ENCODE results near the gene ISOC2.
A peak's percentile ranks its signal among the peaks of the same experiment; 100 is the strongest.

ISOC2 gene

DNA sequence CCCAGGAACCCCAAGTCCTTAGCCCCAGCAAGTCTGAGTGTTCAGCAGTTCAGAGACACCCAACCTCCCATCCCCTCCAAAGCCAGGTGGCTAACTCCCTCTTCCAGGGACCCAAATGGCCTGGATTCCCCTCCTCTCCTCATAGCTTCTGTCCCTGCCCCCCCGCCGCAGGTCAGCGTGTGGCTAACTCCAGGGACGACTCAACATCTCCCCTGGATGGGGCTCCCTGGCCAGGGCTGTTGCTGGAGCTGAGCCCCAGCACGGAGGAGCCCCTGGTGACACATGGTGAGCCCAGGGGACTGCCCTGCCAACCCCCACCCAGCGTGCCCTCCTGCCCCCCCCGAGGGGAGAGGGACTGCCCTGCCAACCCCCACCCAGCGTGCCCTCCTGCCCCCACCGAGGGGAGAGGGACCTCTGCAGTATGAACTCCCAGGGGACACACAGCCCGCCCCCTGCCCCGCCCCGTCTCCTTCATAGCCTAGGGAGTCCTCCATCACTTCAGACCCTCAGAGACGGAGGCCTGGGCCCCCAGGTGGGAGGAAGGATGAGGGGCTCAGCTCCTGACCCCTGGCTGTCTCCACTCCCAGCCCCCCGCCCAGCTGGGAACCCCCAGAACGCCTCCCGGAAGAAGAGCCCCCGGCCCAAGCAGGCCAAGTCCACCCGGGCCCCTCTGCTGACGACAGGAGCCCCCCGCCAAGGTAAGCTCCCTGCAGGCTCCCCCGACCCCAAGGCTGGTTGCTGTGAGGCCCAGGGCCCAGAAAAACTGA, 28.5 kb upstream of the ISOC2 start:
- DNase-seq, result no peak

DNA sequence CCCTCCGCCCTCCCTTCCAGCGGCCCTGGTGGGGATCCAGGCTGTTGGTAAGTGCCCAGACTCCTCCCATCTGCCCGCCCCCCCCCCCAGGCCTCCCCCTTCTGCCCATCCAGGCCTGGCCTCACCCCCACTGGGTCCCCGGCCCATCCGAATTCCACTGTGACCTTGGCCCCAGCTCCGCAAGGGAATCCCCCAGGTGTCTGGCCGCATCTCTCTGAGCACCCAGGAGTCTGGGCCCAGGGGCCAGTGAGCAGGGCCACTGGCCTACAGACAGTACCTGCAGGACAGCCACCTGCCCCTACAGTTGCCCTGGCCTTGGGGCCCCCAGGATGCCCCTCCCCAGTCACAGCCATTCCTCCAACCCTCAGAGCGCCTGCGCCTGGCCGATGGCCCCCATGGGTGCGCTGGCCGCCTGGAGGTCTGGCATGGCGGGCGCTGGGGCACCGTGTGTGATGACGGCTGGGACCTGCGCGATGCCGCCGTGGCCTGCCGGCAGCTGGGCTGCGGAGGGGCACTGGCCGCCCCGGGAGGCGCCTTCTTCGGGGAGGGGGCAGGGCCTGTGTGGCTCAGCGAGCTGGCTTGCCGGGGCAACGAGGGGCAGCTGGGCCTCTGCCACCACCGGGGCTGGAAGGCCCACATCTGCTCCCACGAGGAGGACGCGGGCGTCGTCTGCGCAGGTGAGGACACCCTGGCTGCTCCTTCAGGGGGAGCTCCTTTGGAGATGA, 27.7 kb upstream of the ISOC2 start:
- DNase-seq, result no peak

DNA sequence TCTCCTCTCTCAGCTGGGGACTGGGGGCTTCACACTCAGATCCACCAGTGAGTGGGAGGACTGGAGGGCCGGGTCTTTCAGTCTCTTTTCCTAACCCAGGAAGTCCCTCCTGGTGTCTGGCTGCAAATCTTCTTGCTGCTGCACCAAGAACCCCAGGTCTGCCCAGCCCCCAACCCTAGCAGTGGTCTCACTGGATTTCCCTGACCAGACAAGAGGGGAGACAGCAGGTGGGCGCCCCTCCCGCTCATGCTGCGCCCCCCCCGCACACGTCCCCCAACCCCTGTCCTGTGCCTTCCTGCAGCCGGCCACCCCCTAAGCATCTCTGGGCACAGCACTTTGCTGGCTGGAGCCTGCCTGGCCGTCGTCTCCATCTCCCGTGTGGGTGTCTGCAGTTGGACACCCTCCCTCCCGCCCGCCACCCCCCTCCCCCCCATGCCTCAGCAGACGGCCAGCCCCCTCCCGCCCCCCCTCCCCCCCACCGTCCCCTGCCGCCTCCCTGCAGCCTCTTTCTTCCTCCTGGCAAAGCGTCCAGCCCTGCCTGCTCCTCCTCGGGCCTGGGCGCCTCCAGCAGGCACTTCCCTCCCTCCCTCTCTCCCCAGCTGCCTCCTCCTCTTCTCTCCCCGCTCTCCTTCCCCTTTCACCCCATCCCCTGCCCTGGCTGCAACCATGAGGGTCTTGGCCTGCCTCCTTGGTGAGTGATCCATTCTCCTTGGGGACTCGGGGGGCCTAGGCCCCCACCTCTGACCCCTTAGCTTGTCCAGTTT, 26.7 kb upstream of the ISOC2 start, which contains the start of gene SSC5D:
SSC5D (plus strand) TSS at position 513 of the 764 bp plus-strand sequence; CDS start at position 667, 154 bp downstream.
- DNase-seq, result no peak

DNA sequence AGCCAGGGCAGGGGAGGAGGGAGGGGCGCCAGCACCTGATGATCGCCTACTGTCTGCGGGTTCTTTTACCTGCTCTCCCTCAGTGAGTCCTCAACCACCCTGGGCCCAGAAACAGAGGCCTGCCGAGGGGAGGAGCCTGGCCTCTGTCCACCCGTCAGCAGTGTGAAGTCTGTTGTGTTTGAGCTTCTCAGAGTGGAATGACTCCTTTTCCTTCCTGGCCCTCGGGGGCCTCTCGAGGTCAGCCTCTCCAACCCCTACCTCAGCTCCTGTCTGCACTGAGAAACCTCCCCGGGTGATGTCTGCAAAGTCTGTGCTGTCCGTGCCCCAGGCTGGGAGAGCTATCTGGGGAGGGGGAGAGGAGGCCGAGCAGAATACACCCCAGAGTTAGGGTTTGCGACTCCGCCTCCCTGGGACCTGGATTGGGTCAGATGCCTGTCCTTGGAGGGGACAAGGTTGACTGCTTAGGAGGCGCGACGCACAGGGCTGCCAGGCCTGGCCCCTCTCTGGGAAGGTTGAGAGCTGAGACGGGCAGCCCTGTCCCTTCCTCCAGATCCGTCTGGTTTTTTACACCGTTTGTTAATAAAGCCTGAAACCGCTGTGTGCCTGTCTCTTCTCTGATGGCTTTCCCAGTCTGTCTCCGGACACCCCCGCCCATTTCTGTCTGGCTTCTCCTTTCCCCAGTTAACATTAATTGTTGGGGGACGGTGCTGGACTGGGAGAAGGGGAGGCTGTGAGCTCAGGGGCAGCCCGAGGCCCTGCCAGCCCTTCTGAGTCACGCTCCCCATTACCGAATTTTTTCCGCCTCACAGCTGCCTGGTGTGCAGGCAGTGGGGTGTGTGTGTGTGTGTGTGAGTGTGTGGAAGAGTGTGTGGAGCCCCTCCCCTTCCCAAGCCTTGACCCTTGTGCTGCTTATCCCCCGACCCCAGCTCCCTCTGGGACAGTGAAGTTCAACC, 25.8 kb upstream of the ISOC2 start:
- peak in 1 of 2 experiments; percentile 2 for DNase-seq

DNA sequence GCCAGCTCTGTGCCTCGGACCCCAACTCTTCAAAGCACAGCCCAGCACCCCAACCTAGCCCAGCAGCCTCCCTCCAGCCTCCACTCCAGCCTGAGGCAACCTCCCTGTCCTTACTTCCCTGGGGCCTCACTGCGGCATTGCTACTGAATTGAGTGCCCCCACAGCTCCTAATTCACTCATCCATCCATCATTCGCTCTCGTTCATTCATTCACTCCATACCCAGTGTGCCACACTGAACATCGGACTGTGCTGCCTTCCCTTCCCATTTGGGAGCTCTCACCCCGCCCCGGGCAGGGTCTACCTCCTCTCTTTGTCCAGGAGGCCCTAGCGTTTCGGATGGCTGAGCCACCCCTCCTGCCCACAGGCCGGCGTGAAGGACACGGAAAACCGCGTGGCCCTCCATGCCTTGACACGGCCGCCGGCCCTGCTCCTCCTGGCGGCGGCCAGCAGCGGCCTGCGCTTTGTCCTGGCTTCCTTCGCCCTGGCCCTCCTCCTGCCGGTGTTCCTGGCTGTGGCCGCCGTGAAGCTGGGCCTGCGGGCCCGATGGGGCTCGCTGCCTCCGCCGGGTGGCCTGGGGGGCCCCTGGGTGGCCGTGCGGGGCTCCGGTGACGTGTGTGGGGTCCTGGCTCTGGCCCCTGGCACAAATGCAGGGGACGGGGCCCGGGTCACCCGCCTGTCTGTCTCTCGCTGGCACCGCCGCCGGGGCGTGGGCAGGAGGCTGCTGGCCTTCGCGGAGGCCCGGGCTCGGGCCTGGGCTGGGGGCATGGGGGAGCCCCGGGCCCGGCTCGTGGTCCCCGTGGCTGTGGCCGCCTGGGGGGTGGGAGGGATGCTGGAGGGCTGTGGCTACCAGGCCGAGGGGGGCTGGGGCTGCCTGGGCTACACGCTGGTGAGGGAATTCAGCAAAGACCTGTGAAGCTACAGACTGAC, 24.9 kb upstream of the ISOC2 start:
- no peak for DNase-seq

DNA sequence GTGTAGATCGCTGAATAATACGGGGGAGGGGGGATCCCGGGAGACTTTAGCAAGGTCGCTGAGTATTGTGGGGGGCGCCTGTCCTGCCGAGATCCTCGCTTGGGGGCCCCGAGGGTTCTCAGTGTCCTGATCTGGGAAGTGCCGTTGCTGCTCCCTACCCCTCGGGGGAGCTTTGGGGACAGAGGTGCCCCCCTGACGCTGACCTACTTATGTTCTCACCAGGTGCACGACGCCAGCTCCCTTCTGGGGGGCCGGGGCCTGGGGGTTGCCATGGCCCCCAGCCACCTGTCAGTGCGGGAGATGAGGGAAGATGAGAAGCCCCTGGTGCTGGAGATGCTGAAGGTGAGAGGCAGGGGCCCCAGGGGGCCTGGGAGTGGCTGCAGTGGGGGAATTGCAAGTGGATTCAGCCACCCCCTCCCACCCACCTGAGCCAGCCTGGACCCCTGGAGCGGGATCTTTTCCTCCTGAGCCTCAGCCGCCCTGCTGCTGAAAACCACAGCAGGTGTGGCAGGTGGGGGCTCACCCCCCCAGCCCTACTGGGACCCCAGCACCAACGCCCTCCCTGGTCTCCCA, 24.1 kb upstream of the ISOC2 start:
- no peak for DNase-seq

DNA sequence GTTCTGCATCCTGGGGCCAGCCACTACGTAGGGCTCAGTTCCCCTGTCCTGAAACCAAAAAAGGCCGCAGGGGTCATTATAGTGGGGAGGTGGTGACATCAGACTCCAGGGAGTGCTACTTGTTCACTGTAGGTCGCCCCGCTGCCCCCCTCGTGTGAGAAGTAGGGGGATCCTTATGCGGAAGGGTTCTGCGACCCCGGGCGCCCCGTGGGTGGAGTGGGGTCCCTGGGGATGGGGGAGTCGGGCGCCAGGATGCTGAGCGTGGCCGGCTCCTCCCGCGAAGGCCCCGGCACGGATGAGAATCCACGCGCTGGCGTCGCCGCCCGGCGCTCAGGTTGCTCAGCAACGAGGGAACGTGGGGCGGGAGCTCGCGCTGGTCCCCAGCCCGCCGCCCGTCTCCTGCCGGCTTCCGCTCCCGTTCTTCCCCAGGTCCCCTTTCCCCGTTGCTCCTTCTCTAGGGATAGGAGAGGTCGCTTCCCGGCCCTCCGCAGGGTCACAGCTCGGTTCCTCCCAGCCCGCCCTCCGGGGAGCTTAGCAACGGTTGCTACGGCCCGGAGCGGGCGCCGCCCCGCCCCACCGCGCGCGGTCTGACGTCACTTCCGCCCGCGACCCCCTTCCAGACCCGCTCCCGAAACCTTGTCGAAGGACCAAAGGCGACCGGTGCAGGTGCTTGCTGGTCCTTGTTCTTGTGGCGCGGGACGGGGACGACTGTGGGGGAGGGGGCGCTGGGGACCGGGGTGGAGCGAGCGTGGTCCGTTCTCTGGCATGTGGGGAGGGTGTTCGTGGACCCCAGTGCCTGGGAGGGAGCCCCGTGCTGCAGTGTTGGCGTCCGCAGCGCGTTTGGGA, 23.4 kb upstream of the ISOC2 start, which contains the start of gene NAT14:
NAT14 (plus strand) TSS at position 596 of the 846 bp plus-strand sequence. CDS start 521 bp downstream, outside the sequence.
- DNase-seq, result no peak

DNA sequence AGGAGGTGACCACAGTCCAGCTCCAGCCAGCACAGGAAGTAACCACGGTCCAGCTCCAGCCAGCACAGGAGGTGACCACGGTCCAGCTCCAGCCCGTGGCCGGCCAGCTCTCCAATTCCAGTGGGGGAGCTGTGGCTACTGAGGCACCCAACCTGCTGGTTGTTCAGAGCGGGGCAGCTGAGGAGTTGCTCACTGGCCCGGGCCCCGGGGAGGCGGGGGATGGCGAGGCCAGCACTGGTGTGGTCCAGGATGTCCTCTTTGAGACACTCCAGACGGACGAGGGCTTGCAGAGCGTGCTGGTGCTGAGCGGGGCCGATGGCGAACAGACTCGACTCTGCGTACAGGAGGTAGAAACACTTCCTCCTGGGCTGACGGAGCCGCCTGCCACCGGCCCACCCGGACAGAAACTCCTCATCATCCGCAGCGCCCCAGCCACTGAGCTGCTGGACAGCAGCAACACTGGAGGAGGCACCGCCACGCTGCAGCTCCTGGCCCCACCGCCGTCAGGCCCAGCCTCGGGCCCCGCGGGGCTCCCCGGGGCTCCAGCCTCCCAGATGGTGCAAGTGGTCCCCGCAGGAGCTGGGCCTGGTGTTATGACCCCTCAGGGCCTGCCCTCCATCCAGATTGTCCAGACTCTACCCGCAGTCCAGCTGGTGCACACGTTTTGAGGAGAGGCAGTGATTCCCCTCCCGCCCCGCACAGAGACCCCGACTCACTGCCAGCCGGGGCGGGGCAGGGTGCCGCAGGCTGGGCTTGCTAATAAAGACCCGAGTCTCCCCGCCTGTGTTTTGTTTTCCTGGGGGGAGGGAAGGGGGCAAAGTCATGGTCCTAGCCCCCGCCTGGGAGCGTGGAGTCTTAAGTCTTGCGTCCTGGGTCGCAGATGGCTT, 22.5 kb upstream of the ISOC2 start:
- no peak for DNase-seq

DNA sequence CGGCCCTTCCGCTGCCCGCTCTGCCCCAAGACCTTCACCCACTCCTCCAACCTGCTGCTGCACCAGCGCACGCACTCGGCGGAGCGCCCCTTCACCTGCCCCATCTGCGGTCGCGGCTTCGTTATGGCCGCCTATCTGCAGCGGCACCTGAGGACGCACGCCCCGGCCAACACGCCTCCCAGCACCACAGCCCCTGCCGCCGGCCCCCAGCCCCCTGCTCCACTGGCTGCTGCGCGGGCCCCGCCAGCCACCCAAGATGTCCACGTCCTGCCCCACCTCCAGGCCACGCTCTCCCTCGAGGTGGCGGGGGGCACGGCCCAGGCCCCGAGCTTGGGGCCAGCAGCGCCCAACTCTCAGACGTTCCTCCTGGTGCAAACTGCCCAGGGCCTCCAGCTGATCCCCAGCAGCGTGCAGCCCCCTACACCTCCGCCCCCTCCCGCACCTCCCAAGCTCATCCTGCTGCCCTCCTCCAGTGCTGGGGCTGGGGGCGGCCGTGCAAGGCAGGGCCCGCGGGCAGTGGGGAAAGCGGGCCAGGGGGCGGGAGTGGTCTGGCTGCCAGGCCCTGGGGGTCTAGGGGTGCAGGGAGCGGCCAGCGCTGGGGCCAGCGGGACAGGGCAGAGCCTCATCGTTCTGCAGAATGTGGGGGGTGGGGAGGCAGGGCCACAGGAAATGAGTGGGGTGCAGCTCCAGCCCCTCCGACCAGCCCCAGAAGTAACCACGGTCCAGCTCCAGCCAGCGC, 21.7 kb upstream of the ISOC2 start:
- DNase-seq, result no peak

DNA sequence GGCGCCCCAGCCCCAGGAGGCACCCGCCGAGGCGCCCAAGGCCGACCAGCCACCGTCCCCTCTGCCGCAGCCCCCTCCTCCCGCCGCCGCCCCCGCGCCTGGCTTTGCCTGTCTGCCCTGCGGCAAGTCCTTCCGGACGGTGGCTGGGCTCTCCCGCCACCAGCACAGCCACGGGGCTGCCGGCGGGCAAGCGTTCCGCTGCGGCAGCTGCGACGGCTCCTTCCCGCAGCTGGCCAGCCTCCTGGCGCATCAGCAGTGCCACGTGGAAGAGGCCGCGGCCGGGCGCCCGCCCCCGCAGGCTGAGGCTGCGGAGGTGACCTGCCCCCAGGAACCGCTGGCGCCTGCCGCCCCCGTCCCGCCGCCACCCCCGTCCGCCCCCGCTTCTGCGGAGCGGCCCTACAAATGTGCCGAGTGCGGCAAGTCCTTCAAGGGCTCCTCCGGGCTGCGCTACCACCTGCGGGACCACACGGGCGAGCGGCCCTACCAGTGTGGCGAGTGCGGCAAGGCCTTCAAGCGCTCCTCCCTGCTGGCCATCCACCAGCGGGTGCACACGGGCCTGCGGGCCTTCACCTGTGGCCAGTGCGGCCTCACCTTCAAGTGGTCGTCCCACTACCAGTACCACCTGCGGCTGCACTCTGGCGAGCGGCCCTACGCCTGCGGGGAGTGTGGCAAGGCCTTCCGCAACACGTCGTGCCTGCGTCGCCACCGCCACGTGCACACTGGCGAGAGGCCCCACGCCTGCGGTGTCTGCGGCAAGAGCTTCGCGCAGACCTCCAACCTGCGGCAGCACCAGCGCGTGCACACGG, 20.9 kb upstream of the ISOC2 start:
- no peak for DNase-seq

DNA sequence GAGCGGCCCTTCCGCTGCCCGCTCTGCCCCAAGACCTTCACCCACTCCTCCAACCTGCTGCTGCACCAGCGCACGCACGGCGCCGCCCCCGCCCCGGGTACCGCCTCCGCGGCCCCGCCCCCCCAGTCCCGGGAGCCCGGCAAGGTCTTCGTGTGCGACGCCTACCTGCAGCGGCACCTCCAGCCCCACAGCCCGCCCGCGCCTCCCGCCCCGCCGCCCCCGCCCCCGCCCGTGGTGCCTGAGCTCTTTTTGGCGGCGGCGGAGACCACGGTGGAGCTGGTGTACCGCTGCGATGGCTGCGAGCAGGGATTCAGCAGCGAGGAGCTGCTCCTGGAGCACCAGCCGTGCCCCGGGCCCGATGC, 20.3 kb upstream of the ISOC2 start:
- no peak for DNase-seq

DNA sequence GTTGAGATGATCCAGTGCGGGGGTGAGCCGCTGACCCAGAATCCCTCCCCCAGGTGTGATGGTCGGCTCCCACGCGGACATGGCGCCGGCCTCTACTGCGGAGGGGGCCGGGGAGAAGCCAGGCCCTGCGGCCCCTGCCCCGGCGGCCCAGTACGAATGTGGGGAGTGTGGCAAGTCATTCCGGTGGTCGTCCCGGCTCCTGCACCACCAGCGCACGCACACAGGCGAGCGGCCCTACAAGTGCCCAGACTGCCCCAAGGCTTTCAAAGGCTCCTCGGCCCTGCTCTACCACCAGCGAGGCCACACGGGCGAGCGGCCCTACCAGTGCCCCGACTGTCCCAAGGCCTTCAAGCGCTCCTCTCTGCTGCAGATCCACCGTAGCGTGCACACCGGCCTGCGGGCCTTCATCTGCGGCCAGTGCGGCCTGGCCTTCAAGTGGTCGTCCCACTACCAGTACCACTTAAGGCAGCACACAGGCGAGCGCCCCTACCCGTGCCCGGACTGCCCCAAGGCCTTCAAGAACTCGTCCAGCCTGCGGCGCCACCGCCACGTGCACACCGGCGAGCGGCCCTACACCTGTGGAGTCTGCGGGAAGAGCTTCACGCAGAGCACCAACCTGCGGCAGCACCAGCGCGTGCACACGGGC, 19.8 kb upstream of the ISOC2 start:
- DNase-seq, result no peak

DNA sequence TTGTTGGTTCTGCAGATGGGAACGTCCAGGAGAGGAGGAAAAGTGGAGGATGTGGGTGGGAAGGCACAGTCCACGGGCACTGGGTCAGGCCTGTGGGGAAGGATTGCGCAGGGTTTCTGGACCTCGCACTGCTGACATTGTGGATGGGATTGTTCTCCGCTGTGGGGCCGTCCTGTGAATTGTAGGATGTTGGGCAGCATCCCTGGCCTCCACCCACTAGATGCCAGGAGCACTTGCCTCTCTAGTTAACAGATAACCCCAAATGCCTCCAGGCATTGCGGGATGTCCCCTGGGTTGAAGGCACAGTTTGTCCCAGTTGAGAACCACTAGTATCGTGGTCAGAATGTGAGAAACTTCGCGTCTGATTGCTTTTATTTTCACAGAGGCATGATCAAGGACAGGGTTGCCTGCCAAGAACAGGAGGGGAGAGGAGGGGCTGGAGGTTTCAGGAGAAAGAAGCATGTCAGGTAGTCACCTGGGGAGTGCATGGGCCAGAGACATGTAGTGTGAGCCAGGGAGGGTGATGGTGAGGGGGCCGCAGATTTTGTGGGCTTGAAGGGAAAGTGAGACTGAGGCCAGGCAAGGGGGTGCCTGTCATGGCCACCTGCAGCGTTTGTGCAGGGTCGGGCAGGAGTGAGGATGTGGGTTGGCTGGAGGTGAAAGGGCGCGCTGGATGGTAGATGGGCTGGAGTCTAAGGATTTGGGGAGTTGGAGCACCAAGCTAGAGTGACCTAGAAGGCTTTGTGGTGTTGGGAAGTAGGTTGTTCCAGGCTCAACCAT, 18.2 kb upstream of the ISOC2 start:
- no peak for DNase-seq

DNA sequence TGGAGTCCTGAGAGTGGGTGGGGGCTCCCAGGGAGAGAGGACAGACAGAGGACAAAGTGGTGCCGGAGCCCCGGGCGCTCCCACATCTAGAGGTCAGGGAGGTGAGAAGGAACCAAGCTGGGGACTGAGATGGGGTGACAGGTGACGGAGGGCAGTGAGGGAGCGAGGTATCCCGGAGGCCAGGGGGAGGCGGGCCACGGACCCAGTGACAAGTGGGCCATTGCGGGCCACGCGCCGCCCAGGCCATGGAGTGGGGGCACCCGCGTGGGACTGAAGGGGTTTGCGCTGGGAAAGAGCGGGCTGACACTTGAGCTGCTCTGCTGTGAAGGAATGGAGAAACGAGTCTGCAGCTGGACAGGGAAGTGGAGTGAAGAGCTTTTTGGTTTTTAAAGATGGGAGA, 17.6 kb upstream of the ISOC2 start:
- no peak for DNase-seq

DNA sequence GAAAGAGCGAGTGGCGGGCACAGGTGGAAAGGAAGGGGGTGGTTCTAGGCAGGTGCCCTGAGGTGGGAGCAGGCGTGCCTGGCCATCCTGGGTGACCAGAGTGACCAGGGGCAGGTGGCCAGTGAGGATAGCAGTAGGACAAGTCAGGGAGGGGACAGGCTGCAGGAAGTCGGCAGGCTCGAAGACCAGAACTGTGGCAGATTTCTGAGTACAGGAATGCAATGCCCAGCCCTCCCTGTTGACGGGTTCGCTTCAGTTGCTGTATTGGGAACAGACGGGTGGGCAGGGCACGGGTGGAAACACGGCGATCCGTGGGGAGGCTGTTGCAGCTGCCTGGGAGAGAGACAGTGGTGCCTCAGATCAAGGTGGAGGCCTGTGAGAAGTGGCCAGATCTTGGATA, 16.9 kb upstream of the ISOC2 start:
- DNase-seq, result no peak

DNA sequence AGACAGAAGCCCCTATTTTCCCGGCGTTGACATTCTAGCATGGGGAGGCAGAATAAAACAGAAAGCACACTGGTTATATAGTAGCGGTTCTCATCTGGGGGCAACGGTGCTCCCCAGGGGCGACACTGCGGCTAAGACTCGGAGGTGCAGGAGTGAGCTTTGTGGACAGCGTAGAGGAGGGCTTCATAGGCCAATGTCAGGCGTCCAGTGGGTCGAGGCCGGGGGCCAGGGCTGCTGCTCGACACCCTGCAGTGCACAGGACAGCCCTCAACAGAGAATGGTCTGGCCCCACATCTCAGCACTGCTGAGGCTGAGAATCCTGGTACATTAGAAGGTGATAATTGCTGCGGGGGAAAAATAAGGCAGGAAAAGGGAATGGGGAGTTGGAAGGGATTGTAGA, 16.5 kb upstream of the ISOC2 start:
- DNase-seq, result no peak

All from cerebellar nuclear complex (tissue), 1 donor.